Measurements from ENCODE around the gene GINS2.

- no peak for TF ChIP-seq GLIS3 (CRISPR knock-in tag; IDR thresholded peaks at IDR 0.05)
- TF ChIP-seq ZFP30 (CRISPR knock-in tag; IDR thresholded peaks at IDR 0.05) = no peak
- TF ChIP-seq ZFP3 (CRISPR knock-in tag; IDR thresholded peaks at IDR 0.05) = no peak
- no peak for TF ChIP-seq ZNF8 (CRISPR knock-in tag; IDR thresholded peaks at IDR 0.05)
- TF ChIP-seq BACH2 (CRISPR knock-in tag; IDR thresholded peaks at IDR 0.05; ENCODE audit: borderline replicate concordance) = no peak
- TF ChIP-seq OSR1 (CRISPR knock-in tag; IDR thresholded peaks at IDR 0.05) = no peak
Measured at GRCh38 chr16:85716680-85717038, 27.9 kb upstream of the GINS2 start.
